Right hindlimb (tissue), 1 donor: ENCODE data around the gene NDST3.
"Not testable (repeated sequence)": the region's sequence is repeated elsewhere in the genome, so short reads cannot be mapped to it uniquely, and the experiment has no call there.

Experiments
- DNase-seq: peaks from one replicate; pipeline ENCODE4 v3.0.0-alpha.2; 2018

NDST3 gene

DNA sequence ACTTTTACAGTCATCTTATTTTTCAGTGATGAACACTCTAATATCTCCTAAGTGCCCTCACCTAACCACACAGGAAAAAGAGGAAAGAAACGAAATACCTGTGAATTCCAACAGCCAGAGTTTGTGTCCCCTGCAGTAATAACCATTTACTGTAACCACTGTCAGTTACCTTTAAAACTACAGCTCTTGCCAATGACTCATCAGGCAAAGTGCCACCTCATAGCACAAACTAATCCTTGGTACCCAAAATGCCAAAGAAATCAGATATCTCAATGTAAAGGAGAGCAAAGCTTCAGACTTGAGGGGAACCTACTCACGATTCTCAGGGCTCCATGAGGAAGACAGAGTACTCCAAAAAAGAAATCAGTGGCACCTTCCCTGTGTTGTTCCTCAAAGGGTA is 146.5 kb downstream of the NDST3 start:
- no peak for DNase-seq

GRCh38 chr4:118190903-118191302 is 156.6 kb downstream of the NDST3 start:
- no peak for DNase-seq

DNA sequence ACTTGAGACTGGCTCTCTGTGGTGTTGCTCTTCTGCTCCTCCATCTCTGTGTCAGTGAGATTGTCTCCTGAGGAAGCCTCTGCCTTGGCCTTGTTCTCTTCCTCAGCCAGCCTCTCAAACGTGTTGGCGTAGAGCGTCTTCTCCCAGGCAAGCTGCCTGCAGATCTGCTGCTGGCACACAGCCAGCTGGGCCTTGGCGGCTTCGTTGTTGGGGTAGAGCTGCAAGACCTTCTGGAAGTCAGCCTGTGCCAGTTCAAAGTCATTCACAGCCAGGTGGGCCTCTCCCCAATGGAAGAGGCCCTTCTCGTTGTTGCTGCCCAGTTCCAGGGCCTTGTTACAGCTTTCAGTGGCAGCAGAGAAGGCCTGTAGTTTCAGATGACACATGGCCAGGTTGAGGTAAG is 159.1 kb downstream of the NDST3 start:
- no peak for DNase-seq

- no peak for DNase-seq
These were observed 172.3 kb downstream of the NDST3 start for GRCh38 chr4:118206627-118207026.

GRCh38 chr4:118213101-118213500 is 178.8 kb downstream of the NDST3 start:
- DNase-seq = no peak

DNA sequence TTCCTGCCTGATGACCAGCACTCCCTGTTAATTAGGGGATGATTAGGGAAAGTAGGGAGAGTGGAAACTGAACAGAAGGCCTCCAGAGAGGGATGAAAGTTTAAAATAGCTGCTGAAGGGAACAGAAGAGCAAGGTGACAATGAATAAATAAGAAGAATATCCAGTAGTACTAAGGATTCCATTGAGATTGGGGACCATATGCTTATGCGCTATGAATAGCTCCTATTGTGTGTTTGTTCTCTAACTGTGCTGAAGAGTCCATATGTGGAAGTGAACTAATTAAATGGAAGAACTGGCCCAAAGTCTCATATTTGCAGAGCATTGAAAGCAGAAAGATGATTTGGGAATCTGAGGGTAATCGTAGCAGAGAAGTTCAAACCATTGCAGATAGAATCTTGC is 181.5 kb downstream of the NDST3 start:
- DNase-seq = no peak

DNA sequence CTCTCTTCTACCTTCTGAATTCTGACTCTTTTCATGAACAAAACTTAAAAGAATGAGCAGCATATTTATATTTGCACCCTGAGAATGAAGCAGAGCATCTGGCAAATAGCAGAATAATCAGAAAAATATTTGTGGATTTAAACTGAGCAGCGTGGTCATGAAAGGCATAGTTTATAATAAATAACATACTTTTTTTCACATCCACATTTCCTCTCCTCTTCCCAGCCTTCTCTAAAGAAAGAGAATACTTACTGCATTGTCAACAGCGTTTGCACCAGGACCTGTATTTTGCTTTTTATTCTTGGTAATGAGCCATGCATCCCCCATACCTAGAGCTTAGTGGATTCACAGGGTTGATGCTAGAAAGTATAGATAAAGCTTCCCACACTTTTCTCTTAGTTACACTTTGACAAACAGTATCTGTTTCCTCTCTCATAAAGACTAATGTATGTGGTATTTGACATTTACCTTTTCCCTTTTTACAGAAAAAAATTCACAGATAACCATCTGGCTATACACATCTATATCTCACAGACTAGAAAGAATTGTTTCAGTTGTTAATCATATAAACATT is 187.0 kb downstream of the NDST3 start:
- no peak for DNase-seq

- DNase-seq = no peak
These were observed 190.1 kb downstream of the NDST3 start for GRCh38 chr4:118224243-118224829.

DNA sequence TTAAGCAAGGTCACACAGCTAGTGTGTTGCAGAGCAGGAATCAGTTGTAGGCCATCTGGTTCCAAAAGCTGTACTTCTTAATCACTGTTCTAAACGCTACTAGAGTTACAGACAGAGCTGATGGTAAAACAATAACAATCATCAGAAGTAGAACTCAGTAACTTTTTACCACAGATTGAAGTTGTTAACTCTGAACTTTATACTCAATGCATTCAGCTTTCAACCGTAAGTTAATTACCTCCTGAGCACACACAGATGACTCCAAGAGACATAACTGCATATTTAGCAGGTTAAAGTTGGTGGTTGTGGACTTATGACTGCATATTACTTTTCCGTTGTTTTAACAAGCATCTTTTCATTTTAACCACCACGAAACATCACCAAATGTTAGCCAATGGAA is 191.2 kb downstream of the NDST3 start:
- no peak for DNase-seq

GRCh38 chr4:118226311-118227010 is 192.2 kb downstream of the NDST3 start:
- DNase-seq = no peak

GRCh38 chr4:118235566-118236120 is 201.4 kb downstream of the NDST3 start:
- no peak for DNase-seq

DNA sequence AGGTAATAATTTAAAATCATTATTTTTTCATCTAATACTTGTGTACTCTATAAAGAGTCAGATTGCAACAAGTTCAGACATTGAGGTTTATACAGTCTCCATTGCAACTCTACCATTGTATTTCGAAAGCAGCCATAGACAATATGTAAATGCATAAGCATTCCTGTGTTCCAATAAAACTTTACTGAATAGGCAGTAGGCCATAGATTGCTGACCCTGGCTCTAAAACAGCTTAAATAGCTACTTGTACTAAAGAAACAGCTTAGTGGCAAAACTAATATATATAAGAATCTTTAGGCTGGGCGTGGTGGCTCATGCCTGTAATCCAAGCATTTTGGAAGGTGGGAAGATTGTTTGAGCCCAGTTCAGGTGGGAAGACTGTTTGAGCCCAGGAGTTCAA is 203.2 kb downstream of the NDST3 start:
- DNase-seq = no peak

DNA sequence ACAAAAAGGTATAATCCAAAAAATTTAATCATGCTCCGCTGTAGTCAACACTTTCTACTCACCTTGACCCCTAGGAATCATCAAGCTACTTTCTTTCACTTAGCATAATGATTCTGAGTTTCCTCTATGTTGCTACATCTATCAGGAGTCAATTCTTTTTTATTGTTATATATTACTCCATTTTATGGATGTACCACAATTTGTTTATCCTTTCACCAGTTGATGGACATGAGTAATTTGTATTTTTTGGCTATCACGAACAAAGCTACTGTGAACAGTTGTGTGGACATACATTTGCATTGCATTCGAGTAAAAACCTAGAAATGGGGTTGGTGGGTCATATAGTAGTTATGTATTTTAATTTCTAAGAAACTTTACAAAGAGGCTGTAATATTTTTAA is 215.6 kb downstream of the NDST3 start:
- DNase-seq = no peak

- no peak for DNase-seq
These were observed 220.1 kb downstream of the NDST3 start for GRCh38 chr4:118254368-118254767.

DNA sequence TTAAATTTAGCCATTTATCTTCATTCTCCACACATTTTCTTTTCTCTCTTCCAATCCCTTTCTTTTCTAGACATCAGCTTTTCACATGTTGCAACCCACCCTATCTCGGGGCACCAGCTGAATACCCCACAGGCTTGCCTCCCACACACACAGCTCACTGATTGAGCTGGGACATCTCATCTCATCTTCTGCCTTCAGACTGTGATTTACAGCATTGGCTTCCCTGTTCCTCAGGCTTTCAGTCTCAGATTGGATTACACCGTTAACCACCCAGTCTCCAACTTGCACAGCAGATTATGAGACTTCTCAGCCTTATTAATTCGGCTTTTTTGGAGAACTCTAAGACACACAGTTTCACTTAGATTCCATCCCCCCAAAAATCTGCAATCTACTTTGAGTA is 224.8 kb downstream of the NDST3 start:
- DNase-seq = no peak

DNA sequence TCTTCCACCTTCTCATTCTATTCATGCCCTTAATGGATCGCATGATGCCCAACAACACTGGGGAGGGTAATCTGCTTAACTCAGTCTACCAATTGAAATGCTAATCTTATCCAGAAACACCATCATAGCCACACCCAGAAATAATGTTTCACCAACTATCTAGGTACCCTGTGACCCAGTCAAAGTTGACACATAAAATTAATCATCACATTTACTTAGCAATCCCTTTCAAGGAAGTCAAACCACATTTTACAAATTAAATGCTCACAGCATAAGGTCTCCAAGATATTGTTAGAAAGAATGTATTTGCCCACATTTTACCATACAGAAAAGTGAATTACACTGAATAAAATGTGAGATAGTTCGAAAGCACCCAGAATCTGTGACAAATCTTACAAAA is 226.0 kb downstream of the NDST3 start:
- DNase-seq = no peak

- no peak for DNase-seq
These were observed 229.8 kb downstream of the NDST3 start for GRCh38 chr4:118264096-118264495.

DNA sequence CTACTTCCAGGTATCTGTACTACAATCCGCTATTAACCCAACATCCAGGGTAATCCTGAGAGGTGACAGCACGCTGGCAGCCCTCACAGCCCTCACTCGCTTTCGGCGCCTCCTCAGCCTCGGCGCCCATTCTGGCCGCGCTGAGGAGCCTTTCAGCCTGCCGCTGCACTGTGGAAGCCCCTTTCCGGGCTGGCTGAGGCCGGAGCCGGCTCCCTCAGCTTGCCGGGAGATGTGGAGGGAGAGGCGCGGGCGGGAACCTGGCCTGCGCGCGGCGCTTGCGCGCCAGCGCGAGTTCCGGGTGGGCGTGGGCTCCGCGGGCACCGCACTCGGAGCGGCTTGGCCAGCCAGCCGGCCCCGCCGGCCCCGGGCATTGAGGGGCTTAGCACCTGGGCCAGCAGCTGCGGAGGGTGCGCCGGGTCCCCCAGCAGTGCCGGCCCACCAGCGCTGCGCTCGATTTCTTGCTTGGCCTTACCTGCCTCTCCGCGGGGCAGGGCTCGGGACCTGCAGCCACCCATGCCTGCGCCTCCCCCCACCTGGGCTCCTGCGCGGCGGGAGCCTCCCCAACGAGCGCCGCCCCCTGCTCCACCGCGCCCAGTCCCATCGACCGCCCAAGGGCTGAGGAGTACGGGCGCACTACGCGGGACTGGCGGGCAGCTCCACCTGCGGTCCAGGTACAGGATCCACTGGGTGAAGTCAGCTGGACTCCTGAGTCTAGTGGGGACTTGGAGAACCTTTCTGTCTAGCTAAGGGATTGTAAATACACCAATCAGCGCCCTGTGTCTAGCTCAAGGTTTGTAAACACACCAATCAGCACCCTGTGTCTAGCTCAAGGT is 231.2 kb downstream of the NDST3 start:
- DNase-seq = peak; percentile 65

- DNase-seq = not testable (repeated sequence)
These were observed 231.8 kb downstream of the NDST3 start for GRCh38 chr4:118266145-118266496.

DNA sequence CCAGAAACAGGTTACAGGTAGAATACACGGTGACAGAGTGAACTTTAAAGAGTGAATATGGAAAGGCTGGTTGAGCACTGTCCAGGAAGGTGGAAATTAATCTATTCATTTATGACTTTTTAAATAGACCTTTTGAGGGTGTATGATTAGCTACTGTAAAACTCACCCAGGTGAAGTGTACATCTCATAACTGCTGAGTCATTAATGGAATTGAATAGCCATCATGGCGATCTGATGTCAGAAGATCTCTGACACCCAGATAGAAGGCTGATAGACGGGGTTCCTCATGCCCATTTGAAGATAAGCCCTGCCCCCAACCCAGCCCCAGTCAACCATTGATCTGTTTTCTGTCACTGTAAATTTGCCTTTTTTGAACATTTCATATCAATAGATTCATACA is 234.5 kb downstream of the NDST3 start:
- no peak for DNase-seq

GRCh38 chr4:118270492-118270891 is 236.2 kb downstream of the NDST3 start:
- DNase-seq = no peak

DNA sequence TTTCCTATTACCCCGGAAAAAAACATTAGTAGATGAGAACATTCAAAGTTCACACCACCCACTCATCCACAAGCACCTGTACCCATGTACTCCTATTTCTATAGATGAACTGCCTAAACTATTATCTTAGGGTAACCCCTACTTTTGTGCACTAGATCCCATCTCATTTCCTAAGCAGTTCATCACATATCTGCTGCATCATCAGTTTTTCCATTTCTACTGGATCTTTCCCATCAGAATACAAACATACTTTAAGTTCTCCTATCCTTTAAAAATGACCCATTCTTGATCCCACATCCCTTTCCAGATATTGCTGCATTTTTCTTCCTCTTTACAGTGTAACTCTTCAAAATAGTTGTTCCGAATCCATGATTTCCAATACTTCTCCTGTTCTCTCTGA is 237.5 kb downstream of the NDST3 start:
- DNase-seq = no peak

- DNase-seq = no peak
These were observed 239.4 kb downstream of the NDST3 start for GRCh38 chr4:118273642-118274041.

GRCh38 chr4:118276580-118276979 is 242.3 kb downstream of the NDST3 start:
- no peak for DNase-seq
